Measurements from ENCODE around the gene MYO1B.

GRCh38 chr2:191266201-191266600, 21.0 kb downstream of the MYO1B start:
- TF ChIP-seq POLR2AphosphoS5 (IDR thresholded peaks at IDR 0.05; ENCODE audit: insufficient read depth in 1 of 2, low read depth in 1 of 2) (no peak), CTCF (IDR thresholded peaks at IDR 0.05) (no peak), POLR2A (IDR thresholded peaks at IDR 0.05) (no peak)

Data from vagina (tissue), 2 donors.